HG02763 (cell line): ENCODE data around the gene SYCN.
"Not testable (repeated sequence)": the region's sequence is repeated elsewhere in the genome, so short reads cannot be mapped to it uniquely, and the experiment has no call there.

Experiments
- ATAC-seq: cut with Tn5 transposase; IDR thresholded peaks from one replicate; pipeline ENCODE4 v1.9.1; 2021; ENCODE audit warnings: mild to moderate bottlenecking, moderate library complexity; ENCODE audit not compliant: unreplicated experiment

Gene SYCN

DNA sequence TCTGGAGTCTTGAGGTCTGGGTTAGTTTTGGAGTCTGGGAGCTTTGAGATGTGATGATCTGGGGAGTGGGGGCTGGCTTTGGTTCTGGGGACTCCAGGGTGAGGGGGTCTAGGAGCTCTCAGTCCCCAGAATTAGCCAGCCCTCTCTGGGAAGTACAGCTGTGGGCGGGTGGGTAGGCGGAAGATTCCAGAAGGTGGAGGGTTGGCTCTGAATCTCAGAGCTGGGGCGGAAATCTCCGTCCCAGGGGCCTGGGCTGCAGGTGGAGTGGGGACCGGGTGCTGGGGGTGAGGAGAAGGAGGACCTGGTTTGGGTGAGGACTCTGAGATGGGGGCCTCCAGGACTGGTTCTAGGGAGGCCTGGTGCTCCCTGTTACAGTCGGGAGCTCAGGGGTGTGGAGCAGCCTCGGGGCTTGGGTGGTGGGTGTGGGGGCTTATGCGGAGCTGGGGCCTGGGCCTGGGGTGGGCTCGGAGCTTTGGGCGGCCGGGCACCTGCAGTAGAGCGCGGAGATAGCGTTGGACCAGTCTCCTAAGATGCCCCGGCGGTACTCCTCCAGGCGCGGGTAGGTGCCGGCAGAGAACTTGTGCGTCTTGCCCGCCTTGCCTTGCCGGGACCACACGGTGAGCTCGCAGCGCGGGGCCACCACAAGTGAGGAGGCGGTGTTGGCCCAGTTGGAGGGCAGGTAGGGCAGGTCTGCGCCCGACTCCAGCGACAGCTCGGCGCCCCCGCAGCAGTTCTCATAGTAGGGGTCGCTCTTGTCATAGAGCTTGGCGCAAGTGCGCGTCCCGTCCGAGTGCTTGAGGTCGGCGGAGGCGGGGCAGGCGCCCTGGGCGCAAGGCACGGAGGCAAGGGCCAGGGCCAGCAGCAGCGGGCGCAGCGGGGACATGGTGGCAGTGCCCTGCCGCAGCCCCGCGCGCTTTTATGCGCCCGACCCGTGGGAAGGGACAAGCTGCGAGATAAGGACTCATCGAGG, at the start of gene SYCN:
Gene SYCN (minus strand): TSS at position 892 of the 970 bp plus-strand sequence. CDS start 9 bp downstream, at position 883.
- ATAC-seq, result no peak

GRCh38 chr19:39253374-39254149, 49.5 kb upstream of the SYCN start:
- ATAC-seq, result no peak

GRCh38 chr19:39252458-39252857, 48.4 kb upstream of the SYCN start:
- no peak for ATAC-seq

- ATAC-seq, result no peak
Observed at GRCh38 chr19:39251846-39252245, 47.8 kb upstream of the SYCN start.

DNA sequence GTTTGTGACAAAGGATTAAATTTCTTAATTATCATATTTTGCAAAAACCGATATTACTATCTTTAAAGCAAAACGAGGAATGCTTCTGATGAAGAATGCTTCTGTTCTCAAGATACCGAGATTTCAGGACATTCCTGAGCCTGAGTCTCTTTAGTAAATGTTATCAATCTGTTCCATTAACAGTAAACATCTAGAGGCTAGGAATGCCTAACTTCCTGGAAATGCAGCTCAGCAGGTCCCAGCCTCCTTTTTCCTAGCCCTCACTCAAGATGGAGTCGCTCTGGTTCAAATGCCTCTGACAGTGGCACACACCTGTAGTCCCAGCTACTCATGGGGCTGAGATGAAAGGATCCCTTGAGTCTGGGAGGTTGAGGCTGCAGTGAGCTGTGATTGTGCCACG, 47.0 kb upstream of the SYCN start:
- no peak for ATAC-seq

- no peak for ATAC-seq
Observed at GRCh38 chr19:39248806-39249205, 44.7 kb upstream of the SYCN start, which contains the start of gene IFNL4. TSS of gene IFNL4 (minus strand) at chr19:39248856.

DNA sequence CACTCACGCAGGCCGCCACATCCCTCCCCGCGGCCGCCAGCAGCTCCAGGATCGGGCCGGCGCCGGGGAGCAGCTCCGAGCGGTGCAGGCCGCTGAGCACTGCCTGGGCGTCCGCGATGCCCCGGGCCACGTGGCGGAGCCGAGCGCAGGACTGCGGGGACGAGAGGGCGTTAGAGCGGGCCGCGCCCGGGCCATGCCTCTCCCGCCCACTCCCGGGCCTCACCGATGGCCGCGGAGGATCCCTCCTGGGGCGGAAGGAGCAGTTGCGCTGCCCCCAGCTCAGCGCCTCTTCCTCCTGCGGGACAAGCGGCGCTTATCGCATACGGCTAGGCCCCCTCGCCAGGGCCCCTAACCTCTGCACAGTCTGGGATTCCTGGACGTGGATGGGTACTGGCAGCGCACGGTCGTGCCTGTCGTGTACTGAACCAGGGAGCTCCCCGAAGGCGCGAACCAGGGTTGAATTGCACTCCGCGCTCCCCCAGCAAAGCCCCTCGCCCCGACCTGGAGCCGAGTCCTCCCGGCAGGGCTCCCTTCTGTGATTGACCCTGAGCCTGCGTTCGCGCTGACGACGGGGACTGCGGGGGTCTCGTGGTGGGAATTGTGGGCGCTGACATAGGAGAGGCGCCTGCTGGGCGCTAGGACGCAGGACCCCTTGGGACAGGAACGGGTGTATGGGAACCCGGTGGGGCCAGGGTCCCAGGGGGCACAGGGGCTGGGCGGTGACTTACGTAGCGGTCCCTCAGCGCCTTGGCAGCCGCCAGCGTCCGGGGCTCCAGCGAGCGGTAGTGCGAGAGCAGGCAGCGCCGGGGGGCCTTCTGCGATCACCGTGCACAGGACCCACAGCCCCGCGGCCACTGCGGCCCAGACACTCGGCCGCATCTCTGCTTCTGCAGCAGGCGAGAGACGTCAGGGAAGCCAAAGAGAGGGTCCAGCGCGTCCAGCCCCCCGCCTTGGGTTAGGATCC, 43.9 kb upstream of the SYCN start:
- no peak for ATAC-seq

DNA sequence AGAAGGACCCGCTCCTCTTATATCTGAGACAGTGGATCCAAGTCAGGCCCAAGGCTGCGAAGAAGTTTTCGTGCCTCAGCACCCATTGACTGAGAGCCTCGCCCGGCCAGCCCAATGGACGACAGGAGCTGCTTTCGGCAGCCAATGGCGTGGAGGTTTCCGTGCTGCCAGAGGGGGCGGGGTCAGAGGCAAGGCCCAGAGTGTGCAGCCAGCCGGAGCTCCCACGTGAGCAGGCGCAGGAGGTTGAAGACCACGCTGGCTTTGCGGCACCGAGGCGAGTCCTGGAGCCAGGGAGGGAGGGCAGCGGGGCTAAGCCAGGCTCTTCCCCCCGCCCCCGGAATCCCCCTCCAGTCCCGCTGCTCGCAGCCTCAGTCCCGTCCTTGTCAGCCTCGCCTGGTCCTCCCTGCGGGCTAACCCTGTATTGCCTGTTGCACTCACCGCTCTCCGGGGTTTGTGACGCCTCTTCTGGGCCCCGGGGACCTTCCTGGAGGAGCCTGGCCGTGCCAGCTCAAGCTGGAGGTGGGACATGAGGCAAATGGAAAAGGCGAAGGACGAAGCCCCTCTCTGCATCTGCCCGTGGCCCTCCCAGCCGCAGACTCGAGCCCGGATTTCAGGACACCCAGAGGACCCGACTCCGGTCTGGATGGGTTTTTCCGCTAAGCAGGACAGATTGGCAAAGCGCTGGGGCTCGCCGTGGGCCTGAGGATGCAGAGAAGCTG, 43.0 kb upstream of the SYCN start:
- no peak for ATAC-seq

GRCh38 chr19:39245166-39245565, 41.1 kb upstream of the SYCN start:
- ATAC-seq, result not testable (repeated sequence)

DNA sequence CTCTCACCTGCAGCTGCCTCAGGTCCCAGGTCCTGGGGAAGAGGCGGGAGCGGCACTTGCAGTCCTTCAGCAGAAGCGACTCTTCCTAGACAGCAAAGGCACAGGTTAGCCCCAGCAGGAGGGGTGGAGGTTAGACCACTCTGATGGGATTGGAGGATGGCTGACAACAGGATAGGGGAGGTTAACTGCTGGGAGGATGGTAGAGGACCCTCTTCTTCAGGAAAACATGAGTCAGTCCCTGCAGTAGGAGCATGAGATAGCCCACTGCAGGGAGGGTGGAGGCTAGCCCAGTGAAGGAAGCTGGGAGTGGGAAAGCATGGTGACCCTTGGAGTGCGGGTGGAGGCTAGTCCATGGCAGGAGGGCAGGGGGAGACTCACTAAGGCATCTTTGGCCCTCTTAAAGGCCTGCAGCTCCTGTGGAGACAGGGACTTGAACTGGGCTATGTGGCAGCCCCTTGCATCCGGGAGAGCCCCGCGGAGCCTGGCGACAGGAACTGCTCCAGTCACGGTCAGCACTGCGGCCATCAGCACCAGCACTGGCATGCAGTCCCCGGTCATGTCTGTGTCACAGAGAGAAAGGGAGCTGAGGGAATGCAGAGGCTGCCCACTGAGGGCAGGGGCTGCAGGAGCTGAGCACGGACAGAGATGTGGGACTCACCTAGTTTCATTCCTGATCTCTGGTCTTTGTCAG, 40.5 kb upstream of the SYCN start, which contains the start of gene IFNL3:
Gene IFNL3 (minus strand): TSS at position 597 of the 691 bp plus-strand sequence. CDS start 39 bp downstream, at position 558.
- ATAC-seq, result not testable (repeated sequence)

GRCh38 chr19:39243741-39244140, 39.7 kb upstream of the SYCN start:
- not testable (repeated sequence) for ATAC-seq

DNA sequence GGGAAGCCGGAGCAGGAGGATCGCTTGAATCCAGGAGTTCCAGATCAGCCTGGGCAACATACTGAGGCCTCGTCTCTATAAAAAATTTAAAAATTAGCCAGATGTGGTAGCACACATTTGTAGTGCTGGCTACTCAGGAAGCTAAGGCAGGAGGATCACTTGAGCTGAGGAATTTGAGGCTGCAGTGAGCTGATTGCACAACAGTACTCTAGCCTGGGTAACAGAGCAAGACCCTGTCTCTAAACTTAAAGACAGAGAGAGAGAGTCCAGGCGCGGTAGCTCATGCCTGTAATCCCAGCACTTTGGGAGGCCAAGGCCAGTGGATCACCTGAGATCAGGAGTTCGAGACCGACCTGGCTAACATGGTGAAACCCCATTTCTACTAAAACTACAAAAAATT, 36.4 kb upstream of the SYCN start:
- ATAC-seq, result no peak

DNA sequence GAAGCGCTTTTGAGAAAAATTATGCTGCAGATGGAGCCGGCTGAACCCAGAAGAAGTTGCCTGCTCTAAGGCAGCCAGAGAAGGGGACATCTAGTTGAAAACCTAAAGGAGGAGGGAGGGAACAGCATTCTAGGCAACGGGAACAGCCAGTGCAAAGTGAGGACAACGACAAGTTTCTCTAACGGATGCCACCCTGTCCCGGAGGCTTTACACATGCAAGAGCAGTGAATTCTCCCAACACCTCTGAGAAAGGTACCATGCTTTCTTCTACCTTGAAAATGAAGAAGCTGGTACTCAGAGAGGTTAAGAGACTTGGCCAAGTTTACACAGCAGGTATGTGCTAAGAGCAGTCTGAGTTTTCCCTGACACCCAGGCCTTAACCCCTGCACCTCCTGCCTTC, 34.9 kb upstream of the SYCN start:
- no peak for ATAC-seq

DNA sequence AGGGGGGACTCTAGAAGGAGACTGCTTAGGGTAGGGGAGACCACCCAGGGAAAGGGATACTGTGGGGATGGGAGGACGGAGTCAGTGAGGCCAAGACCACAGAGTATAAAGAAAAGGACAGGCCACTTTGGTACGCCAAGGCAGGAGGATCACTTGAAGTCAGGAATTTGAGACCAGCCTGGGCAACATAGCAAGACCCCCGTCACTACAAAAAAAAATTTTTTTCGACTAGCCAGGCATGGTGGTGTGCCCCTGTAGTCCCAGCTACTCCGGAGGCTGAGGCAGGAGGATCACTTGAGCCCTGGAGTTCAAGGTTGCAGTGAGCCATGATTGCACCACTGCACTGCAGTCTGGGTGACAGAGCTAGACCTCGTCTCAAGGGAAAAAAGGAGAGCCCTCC, 34.1 kb upstream of the SYCN start:
- ATAC-seq, result no peak

- no peak for ATAC-seq
Observed at GRCh38 chr19:39237200-39238184, 33.4 kb upstream of the SYCN start.

- ATAC-seq, result no peak
Observed at GRCh38 chr19:39236527-39236926, 32.5 kb upstream of the SYCN start.

DNA sequence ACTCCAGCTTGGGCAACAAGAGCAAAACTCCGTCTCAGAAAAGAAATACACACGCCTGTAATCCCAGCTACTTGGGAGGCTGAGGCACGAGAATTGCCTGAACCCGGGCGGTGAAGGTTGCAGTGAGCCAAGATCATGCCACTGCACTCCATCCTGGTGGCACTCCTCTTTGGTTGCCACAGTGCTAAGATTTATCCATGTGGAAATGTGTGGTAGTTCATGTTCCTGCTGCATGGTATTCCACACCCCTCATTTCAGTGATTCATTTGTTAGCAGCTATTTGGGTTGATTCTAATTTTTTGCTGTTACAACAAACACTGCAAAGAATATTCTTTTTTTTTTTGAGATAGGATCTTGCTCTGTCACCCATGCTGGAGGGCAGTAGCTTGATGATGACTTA, 28.6 kb upstream of the SYCN start:
- ATAC-seq, result no peak
